OCI-LY3 (cell line): ENCODE measurements around the gene SERPINH1.
A peak's percentile ranks its signal among the peaks of the same experiment; 100 is the strongest.

Experiments used
- H2AFZ ChIP-seq: fragments of 200-600, 300-600 bp; shearing (Covaris generic); 2 replicates; pipeline ENCODE4 v1.6.0; 2014; ENCODE audit warnings: antibody characterized with exemption, low read depth, low read length
- H3K27ac ChIP-seq: fragments of 200-600, 300-600 bp; sonication (generic); 2 replicates; pipeline ENCODE4 v1.5.1; 2014; ENCODE audit warnings: mild to moderate bottlenecking, low read length, moderate library complexity, mixed read lengths
- H3K27me3 ChIP-seq: fragments of 200-600, 300-600 bp; sonication (generic); 2 replicates; pipeline ENCODE4 v1.6.1; 2014; ENCODE audit warnings: low read depth, low read length, mixed read lengths
- H3K36me3 ChIP-seq: fragments of 200-600, 300-600 bp; sonication (generic); replicated peaks from 2 replicates; pipeline ENCODE3; 2014; ENCODE audit warnings: low read depth, low read length, mixed read lengths
- H3K4me1 ChIP-seq: fragments of 300-600, 200-600 bp; sonication (generic); 2 replicates; pipeline ENCODE4 v1.6.1; 2014; ENCODE audit warnings: low read length, mixed read lengths
- H3K4me2 ChIP-seq: fragments of 200-600, 300-600 bp; sonication (generic); 2 replicates; pipeline ENCODE4 v1.6.1; 2014; ENCODE audit warnings: low read length, mixed read lengths
- H3K4me3 ChIP-seq: fragments of 300-600, 200-600 bp; sonication (generic); 2 replicates; pipeline ENCODE4 v1.5.1; 2014; ENCODE audit warnings: antibody characterized with exemption, mild to moderate bottlenecking, low read length, moderate library complexity
- H3K79me2 ChIP-seq: fragments of 300-600, 200-600 bp; shearing (Covaris generic); 2 replicates; pipeline ENCODE4 v1.6.1; 2014; ENCODE audit warnings: mild to moderate bottlenecking, low read length, mixed read lengths
- H3K9ac ChIP-seq: fragments of 300-600, 200-600 bp; shearing (Covaris generic); 2 replicates; pipeline ENCODE4 v1.6.0; 2014; ENCODE audit warnings: mild to moderate bottlenecking, low read length, moderate library complexity
- H3K9me3 ChIP-seq: fragments of 200-600, 300-600 bp; shearing (Covaris generic); 2 replicates; pipeline ENCODE4 v1.6.1; 2014; ENCODE audit warnings: low read length, mixed read lengths; ENCODE audit not compliant: insufficient read depth
- H4K20me1 ChIP-seq: fragments of 200-600, 300-600 bp; sonication (generic); 2 replicates; pipeline ENCODE4 v1.6.1; 2016; ENCODE audit warnings: low read length, mixed read lengths; ENCODE audit not compliant: insufficient read depth
- CTCF ChIP-seq: fragments of 200-600, 300-600 bp; sonication (generic); IDR thresholded peaks from 2 replicates; pipeline ENCODE4 v1.5.1; 2014; ENCODE audit warnings: antibody characterized with exemption, low read length, low read depth
- EZH2phosphoT487 ChIP-seq: fragments of 200-600 bp; shearing (Covaris generic); IDR thresholded peaks from 2 replicates; pipeline ENCODE4 v1.6.1; 2018; ENCODE audit warnings: antibody characterized with exemption, mixed run types, low read depth

SERPINH1 gene

GRCh38 chr11:75591966-75592365 lies 29.9 kb downstream of the SERPINH1 start:
- Histone ChIP-seq H3K79me2 (no peaks in the 10 kb centered on the region), H3K27ac (no peak overlapping the region), H3K36me3 (no peaks in the 10 kb centered on the region), H2AFZ (no peak overlapping the region), H3K9me3 (no peaks in the 10 kb centered on the region), H3K4me1 (peaks cover 14% of the 10 kb centered on the region), H3K27me3 (peaks cover 12% of the 10 kb centered on the region), H3K9ac (no peak overlapping the region), H3K4me3 (no peak overlapping the region), H3K4me2 (no peak overlapping the region), H4K20me1 (no peaks in the 10 kb centered on the region)
- no peak for TF ChIP-seq EZH2phosphoT487
- no peak for TF ChIP-seq CTCF

- no peaks in the 10 kb centered on the region for H3K9me3 ChIP-seq
- no peaks in the 10 kb centered on the region for H3K36me3 ChIP-seq
- peaks cover 14% of the 10 kb centered on the region for H3K4me1 ChIP-seq
- H4K20me1 ChIP-seq: no peaks in the 10 kb centered on the region
- H3K4me3 ChIP-seq: no peak overlapping the region
- H3K79me2 ChIP-seq: no peaks in the 10 kb centered on the region
- H2AFZ ChIP-seq: no peak overlapping the region
- H3K4me2 ChIP-seq: no peak overlapping the region
- peak; percentile 18 for TF ChIP-seq CTCF
- no peak for TF ChIP-seq EZH2phosphoT487
- H3K9ac ChIP-seq: no peak overlapping the region
- peaks cover 12% of the 10 kb centered on the region for H3K27me3 ChIP-seq
- H3K27ac ChIP-seq: no peak overlapping the region
Observed at GRCh38 chr11:75592715-75593114, 30.7 kb downstream of the SERPINH1 start.

GRCh38 chr11:75593286-75593915 lies 31.3 kb downstream of the SERPINH1 start:
- no peaks in the 10 kb centered on the region for H3K9me3 ChIP-seq
- no peak overlapping the region for H2AFZ ChIP-seq
- no peaks in the 10 kb centered on the region for H3K79me2 ChIP-seq
- H4K20me1 ChIP-seq: no peaks in the 10 kb centered on the region
- H3K36me3 ChIP-seq: no peaks in the 10 kb centered on the region
- no peak overlapping the region for H3K4me2 ChIP-seq
- H3K9ac ChIP-seq: no peak overlapping the region
- no peak for TF ChIP-seq CTCF
- no peak for TF ChIP-seq EZH2phosphoT487
- peaks cover 14% of the 10 kb centered on the region for H3K4me1 ChIP-seq
- no peak overlapping the region for H3K27ac ChIP-seq
- H3K4me3 ChIP-seq: no peak overlapping the region
- peaks cover 12% of the 10 kb centered on the region for H3K27me3 ChIP-seq

- Histone ChIP-seq H4K20me1 (no peaks in the 10 kb centered on the region), H3K4me2 (no peak overlapping the region), H3K9me3 (no peaks in the 10 kb centered on the region), H3K79me2 (no peaks in the 10 kb centered on the region), H3K4me3 (no peak overlapping the region), H3K9ac (no peak overlapping the region), H2AFZ (no peak overlapping the region), H3K27ac (no peak overlapping the region), H3K4me1 (peaks cover 14% of the 10 kb centered on the region), H3K27me3 (peaks cover 12% of the 10 kb centered on the region), H3K36me3 (no peaks in the 10 kb centered on the region)
- TF ChIP-seq CTCF (no peak), EZH2phosphoT487 (no peak)
Observed at GRCh38 chr11:75594211-75594610, 32.2 kb downstream of the SERPINH1 start.
